ENCODE results near the gene OMA1. TPM values are rescaled to one million over a fixed set of nuclear protein-coding genes. Genes with fewer than 3 reads are reported as not detected.

The OMA1 gene
- total and polyA plus RNA-seq, 10 of the 15 experiments (the other 5 are each of a cell fraction or from before 2014, with no cell fraction given) = 23.6 to 67.1 (median 47.1) TPM

DNA sequence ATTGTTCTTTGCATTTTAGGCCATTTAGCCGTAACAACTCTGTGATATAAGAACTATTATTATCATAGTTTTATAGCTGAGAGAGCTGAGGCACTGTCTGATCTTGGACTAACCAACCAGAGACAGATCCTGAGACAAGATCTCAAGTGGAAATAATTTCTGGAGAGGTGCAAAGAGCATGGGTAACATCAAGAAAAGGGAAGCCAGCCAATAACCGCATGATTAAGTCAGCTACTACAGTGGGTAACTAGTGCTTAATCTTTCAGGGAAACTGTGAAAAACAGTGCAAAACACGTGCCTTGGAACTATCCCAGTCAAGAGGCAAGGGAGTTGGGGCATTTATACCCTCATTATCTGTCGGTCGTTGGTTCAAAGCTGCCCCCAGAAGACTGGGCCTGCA is 105.8 kb downstream of the OMA1 start:
- no peak overlapping the region for H3K4me2 ChIP-seq (ENCODE audit: control insufficient read depth, insufficient read depth)
- H3K36me3 ChIP-seq (ENCODE audit: control insufficient read depth in 2 of 2, insufficient read depth in 2 of 2, low read length in 1 of 2) = no peaks in the 10 kb centered on the region
- no peak overlapping the region for H3K9ac ChIP-seq (ENCODE audit: control insufficient read depth, insufficient read depth, low read length)
- intact Hi-C loops (cut with micrococcal nuclease; ENCODE audit: unreplicated experiment) = no loop called here
- ChIA-PET CTCF (no interaction called here), SMC1A (ENCODE audit: uncharacterized antibody, unreplicated experiment) (interaction anchor here (1.2 to 1.5 kb wide), 2 partner anchors 12 to 49 kb away, joined by 3 read pairs; no protein-coding TSS in a partner anchor), RAD21 (ENCODE audit: unreplicated experiment) (no interaction called here), POLR2A (no interaction called here)
- no peak overlapping the region for H2AFZ ChIP-seq (ENCODE audit: control insufficient read depth, low read depth, low read length)
- H3K4me1 ChIP-seq (ENCODE audit: control insufficient read depth, insufficient read depth, low read length) = no peaks in the 10 kb centered on the region
- BruUV-seq (replicated peaks) = no TSS peak
- WGBS (ENCODE audit: insufficient coverage, insufficient replicate concordance, low lambda C conversion rate, missing lambda C conversion rate) = 52% methylated on average over 5 of the region's 5 CpGs
- H3K27ac ChIP-seq (ENCODE audit: control insufficient read depth, insufficient read depth) = no peak overlapping the region
- ATAC-seq (no peak), FAIRE-seq (no peak), DNase-seq (ENCODE audit: low read depth, low spot score) (no peak)
- H3K79me2 ChIP-seq (ENCODE audit: control insufficient read depth, insufficient read depth, low read length) = no peaks in the 10 kb centered on the region
- no peaks in the 10 kb centered on the region for H4K20me1 ChIP-seq (ENCODE audit: control insufficient read depth, insufficient read depth)
- in situ Hi-C loops (cut with MboI) = no loop called here
- H3K27me3 ChIP-seq (replicated peaks in 1 of 2; ENCODE audit: control insufficient read depth in 2 of 2, insufficient read depth in 2 of 2, low read length in 1 of 2) = no peaks in the 10 kb centered on the region
- no peaks in the 10 kb centered on the region for H3K9me3 ChIP-seq (replicated peaks; ENCODE audit: control insufficient read depth, insufficient read depth, low read length)
- no peak overlapping the region for H3K4me3 ChIP-seq
- TF ChIP-seq BCL11A (IDR thresholded peaks at IDR 0.05; ENCODE audit: low read depth, low read length) = no peak
- no peak for TF ChIP-seq NFYB (IDR thresholded peaks at IDR 0.05; ENCODE audit: insufficient read depth, low read depth, low read length)
- TF ChIP-seq ASH2L (IDR thresholded peaks at IDR 0.05; ENCODE audit: borderline replicate concordance, low read depth) = no peak
- TF ChIP-seq HCFC1 (IDR thresholded peaks at IDR 0.05; ENCODE audit: low read length) = no peak
- TF ChIP-seq POU2F2 (IDR thresholded peaks at IDR 0.05; ENCODE audit: borderline replicate concordance, low read depth, low read length) = no peak
- no peak for TF ChIP-seq KDM1A (IDR thresholded peaks at IDR 0.05; ENCODE audit: borderline replicate concordance)
- no peak for TF ChIP-seq SMAD1 (IDR thresholded peaks at IDR 0.05; ENCODE audit: low read depth, partially characterized antibody)
- no peak for TF ChIP-seq NBN (IDR thresholded peaks at IDR 0.05)
- TF ChIP-seq TAF1 (IDR thresholded peaks at IDR 0.05; ENCODE audit: borderline replicate concordance, low read depth, low read length) = no peak

DNA sequence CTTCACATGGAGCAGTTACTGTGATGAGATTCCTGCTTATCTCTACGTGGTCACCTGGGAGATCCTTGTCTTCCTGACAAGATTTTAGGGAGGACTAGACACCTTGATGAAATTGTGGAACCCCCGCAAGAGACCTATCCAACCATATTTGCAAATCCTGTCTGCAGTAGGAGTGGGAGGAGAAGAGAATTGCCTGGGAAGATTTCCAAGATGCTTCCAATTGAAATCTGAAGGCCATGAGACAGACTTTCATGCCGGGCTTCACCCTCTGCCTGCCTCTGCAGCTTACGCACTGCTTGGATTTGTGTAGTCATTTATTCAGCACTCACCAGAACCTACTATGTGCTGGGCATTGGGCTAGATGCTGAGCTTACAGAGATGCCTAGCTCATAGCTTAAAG is 106.6 kb downstream of the OMA1 start:
- Histone ChIP-seq H3K4me2 (ENCODE audit: control insufficient read depth, insufficient read depth) (no peak overlapping the region), H2AFZ (ENCODE audit: control insufficient read depth, low read depth, low read length) (no peak overlapping the region), H3K9ac (ENCODE audit: control insufficient read depth, insufficient read depth, low read length) (no peak overlapping the region), H4K20me1 (ENCODE audit: control insufficient read depth, insufficient read depth) (no peaks in the 10 kb centered on the region), H3K36me3 (ENCODE audit: control insufficient read depth in 2 of 2, insufficient read depth in 2 of 2, low read length in 1 of 2) (no peaks in the 10 kb centered on the region), H3K79me2 (ENCODE audit: control insufficient read depth, insufficient read depth, low read length) (no peaks in the 10 kb centered on the region), H3K9me3 (replicated peaks; ENCODE audit: control insufficient read depth, insufficient read depth, low read length) (no peaks in the 10 kb centered on the region), H3K4me1 (ENCODE audit: control insufficient read depth, insufficient read depth, low read length) (no peaks in the 10 kb centered on the region), H3K4me3 (no peak overlapping the region), H3K27ac (ENCODE audit: control insufficient read depth, insufficient read depth) (no peak overlapping the region), H3K27me3 (replicated peaks in 1 of 2; ENCODE audit: control insufficient read depth in 2 of 2, insufficient read depth in 2 of 2, low read length in 1 of 2) (no peaks in the 10 kb centered on the region)
- ChIA-PET POLR2A (no interaction called here), RAD21 (ENCODE audit: unreplicated experiment) (no interaction called here), CTCF (no interaction called here), SMC1A (ENCODE audit: uncharacterized antibody, unreplicated experiment) (interaction anchor here (0.6 to 1.5 kb wide), 3 partner anchors 12 to 1869 kb away, joined by 3 read pairs; no protein-coding TSS in a partner anchor)
- intact Hi-C loops (cut with micrococcal nuclease; ENCODE audit: unreplicated experiment) (no loop called here), in situ Hi-C loops (cut with MboI) (no loop called here)
- WGBS (ENCODE audit: insufficient coverage, insufficient replicate concordance, low lambda C conversion rate, missing lambda C conversion rate) = 77% methylated on average over 4 of the region's 4 CpGs
- BruUV-seq (replicated peaks) = no TSS peak
- ATAC-seq = no peak
- no peak for DNase-seq (ENCODE audit: low read depth, low spot score)
- FAIRE-seq = no peak
- TF ChIP-seq, protein P1, sequence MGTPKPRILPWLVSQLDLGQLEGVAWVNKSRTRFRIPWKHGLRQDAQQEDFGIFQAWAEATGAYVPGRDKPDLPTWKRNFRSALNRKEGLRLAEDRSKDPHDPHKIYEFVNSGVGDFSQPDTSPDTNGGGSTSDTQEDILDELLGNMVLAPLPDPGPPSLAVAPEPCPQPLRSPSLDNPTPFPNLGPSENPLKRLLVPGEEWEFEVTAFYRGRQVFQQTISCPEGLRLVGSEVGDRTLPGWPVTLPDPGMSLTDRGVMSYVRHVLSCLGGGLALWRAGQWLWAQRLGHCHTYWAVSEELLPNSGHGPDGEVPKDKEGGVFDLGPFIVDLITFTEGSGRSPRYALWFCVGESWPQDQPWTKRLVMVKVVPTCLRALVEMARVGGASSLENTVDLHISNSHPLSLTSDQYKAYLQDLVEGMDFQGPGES (IDR thresholded peaks at IDR 0.05) = no peak
- TF ChIP-seq, protein P2, sequence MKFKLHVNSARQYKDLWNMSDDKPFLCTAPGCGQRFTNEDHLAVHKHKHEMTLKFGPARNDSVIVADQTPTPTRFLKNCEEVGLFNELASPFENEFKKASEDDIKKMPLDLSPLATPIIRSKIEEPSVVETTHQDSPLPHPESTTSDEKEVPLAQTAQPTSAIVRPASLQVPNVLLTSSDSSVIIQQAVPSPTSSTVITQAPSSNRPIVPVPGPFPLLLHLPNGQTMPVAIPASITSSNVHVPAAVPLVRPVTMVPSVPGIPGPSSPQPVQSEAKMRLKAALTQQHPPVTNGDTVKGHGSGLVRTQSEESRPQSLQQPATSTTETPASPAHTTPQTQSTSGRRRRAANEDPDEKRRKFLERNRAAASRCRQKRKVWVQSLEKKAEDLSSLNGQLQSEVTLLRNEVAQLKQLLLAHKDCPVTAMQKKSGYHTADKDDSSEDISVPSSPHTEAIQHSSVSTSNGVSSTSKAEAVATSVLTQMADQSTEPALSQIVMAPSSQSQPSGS (IDR thresholded peaks at IDR 0.05; ENCODE audit: low read length) = no peak
- TF ChIP-seq IRF5 (IDR thresholded peaks at IDR 0.05; ENCODE audit: borderline replicate concordance) (no peak), ATF7 (IDR thresholded peaks at IDR 0.05; ENCODE audit: low read depth) (no peak), JUND (IDR thresholded peaks at IDR 0.05; ENCODE audit: low read depth, low read length) (no peak), MEF2B (IDR thresholded peaks at IDR 0.05; ENCODE audit: partially characterized antibody, poor library complexity, severe bottlenecking) (no peak), PAX5 (IDR thresholded peaks at IDR 0.05; ENCODE audit: borderline replicate concordance, low read depth, low read length) (no peak), NFYB (IDR thresholded peaks at IDR 0.05; ENCODE audit: insufficient read depth, low read depth, low read length) (no peak), CBX3 (IDR thresholded peaks at IDR 0.05; ENCODE audit: borderline replicate concordance, low read depth) (no peak)

Measured in GM12878 (cell line).